HEK293 (cell line): ENCODE data around the gene SGSM2.

Experiments used
- CTCF ChIP-seq: fragments of 450-650 bp; formaldehyde crosslinking; IDR thresholded peaks from 2 replicates; pipeline ENCODE4 v1.5.1; 2016; ENCODE audit warnings: missing biosample characterization, missing genetic modification characterization
- GLI4 ChIP-seq: fragments of 450-650 bp; formaldehyde crosslinking; IDR thresholded peaks from 2 replicates; pipeline ENCODE4 v1.5.1; 2016; ENCODE audit warnings: missing biosample characterization, missing genetic modification characterization
- INSM2 ChIP-seq: fragments of 450-650 bp; formaldehyde crosslinking; IDR thresholded peaks from 2 replicates; pipeline ENCODE4 v1.5.1; 2016; ENCODE audit warnings: missing biosample characterization, missing genetic modification characterization
- KLF16 ChIP-seq: fragments of 450-650 bp; formaldehyde crosslinking; IDR thresholded peaks from 2 replicates; pipeline ENCODE4 v1.5.1; 2017; ENCODE audit warnings: missing biosample characterization, missing genetic modification characterization
- TSHZ1 ChIP-seq: fragments of 450-650 bp; formaldehyde crosslinking; IDR thresholded peaks from 2 replicates; pipeline ENCODE4 v1.5.1; 2016; ENCODE audit warnings: missing biosample characterization, missing genetic modification characterization, borderline replicate concordance
- YY1 ChIP-seq: fragments of 450-650 bp; formaldehyde crosslinking; IDR thresholded peaks from 2 replicates; pipeline ENCODE4 v1.5.1; 2018; ENCODE audit warnings: missing biosample characterization, missing genetic modification characterization
- ZNF19 ChIP-seq: fragments of 450-650 bp; formaldehyde crosslinking; IDR thresholded peaks from 2 replicates; pipeline ENCODE4; 2016; ENCODE audit warnings: missing biosample characterization, missing genetic modification characterization, low read depth
- ZNF24 ChIP-seq: fragments of 450-650 bp; formaldehyde crosslinking; IDR thresholded peaks from 2 replicates; pipeline ENCODE4 v1.5.1; 2016; ENCODE audit warnings: missing biosample characterization, missing genetic modification characterization
- ZNF513 ChIP-seq: fragments of 450-650 bp; IDR thresholded peaks from 2 replicates; pipeline ENCODE4 v1.5.1; 2018; ENCODE audit warnings: missing biosample characterization, missing genetic modification characterization
- ZNF580 ChIP-seq: fragments of 450-650 bp; formaldehyde crosslinking; IDR thresholded peaks from 2 replicates; pipeline ENCODE4 v1.5.1; 2016; ENCODE audit warnings: missing biosample characterization, missing genetic modification characterization
- ZNF670 ChIP-seq: fragments of 450-650 bp; formaldehyde crosslinking; IDR thresholded peaks from 2 replicates; pipeline ENCODE4 v1.5.1; 2016; ENCODE audit warnings: missing biosample characterization, missing genetic modification characterization, low read depth
- ZSCAN30 ChIP-seq: fragments of 450-650 bp; IDR thresholded peaks from 2 replicates; pipeline ENCODE4 v1.5.1; 2018; ENCODE audit warnings: missing biosample characterization, mild to moderate bottlenecking, missing genetic modification characterization, moderate library complexity
- TF ChIP-seq, protein P1 (sequence below): fragments of 450-650 bp; formaldehyde crosslinking; IDR thresholded peaks from 2 replicates; pipeline ENCODE4 v1.5.1; 2016; ENCODE audit warnings: missing biosample characterization, missing genetic modification characterization, low read depth
- TF ChIP-seq, protein P2 (sequence below): sonication (generic); formaldehyde crosslinking; IDR thresholded peaks from 2 replicates; pipeline ENCODE4 v1.8.1; 2022; ENCODE audit warnings: mild to moderate bottlenecking, moderate library complexity, missing genetic modification reagents

GRCh38 chr17:2354311-2354710 lies 17.0 kb downstream of the SGSM2 start:
- TF ChIP-seq GLI4 (tag by site-specific recombination) (no peak), CTCF (tag by site-specific recombination) (no peak), ZNF580 (tag by site-specific recombination) (no peak), INSM2 (tag by site-specific recombination) (no peak), ZSCAN30 (no peak), ZNF24 (no peak), YY1 (tag by site-specific recombination) (no peak), ZNF670 (tag by site-specific recombination) (no peak), ZNF19 (no peak), ZNF513 (tag by site-specific recombination) (no peak), KLF16 (tag by site-specific recombination) (no peak), TSHZ1 (tag by site-specific recombination) (no peak)
- TF ChIP-seq, protein P1, sequence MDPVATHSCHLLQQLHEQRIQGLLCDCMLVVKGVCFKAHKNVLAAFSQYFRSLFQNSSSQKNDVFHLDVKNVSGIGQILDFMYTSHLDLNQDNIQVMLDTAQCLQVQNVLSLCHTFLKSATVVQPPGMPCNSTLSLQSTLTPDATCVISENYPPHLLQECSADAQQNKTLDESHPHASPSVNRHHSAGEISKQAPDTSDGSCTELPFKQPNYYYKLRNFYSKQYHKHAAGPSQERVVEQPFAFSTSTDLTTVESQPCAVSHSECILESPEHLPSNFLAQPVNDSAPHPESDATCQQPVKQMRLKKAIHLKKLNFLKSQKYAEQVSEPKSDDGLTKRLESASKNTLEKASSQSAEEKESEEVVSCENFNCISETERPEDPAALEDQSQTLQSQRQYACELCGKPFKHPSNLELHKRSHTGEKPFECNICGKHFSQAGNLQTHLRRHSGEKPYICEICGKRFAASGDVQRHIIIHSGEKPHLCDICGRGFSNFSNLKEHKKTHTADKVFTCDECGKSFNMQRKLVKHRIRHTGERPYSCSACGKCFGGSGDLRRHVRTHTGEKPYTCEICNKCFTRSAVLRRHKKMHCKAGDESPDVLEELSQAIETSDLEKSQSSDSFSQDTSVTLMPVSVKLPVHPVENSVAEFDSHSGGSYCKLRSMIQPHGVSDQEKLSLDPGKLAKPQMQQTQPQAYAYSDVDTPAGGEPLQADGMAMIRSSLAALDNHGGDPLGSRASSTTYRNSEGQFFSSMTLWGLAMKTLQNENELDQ (tag by site-specific recombination): no peak
- TF ChIP-seq, protein P2, sequence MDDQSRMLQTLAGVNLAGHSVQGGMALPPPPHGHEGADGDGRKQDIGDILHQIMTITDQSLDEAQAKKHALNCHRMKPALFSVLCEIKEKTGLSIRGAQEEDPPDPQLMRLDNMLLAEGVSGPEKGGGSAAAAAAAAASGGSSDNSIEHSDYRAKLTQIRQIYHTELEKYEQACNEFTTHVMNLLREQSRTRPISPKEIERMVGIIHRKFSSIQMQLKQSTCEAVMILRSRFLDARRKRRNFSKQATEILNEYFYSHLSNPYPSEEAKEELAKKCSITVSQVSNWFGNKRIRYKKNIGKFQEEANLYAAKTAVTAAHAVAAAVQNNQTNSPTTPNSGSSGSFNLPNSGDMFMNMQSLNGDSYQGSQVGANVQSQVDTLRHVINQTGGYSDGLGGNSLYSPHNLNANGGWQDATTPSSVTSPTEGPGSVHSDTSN (CRISPR knock-in tag): no peak
